Measurements from ENCODE around the gene RFX4. TPM values are rescaled to one million over a fixed set of nuclear protein-coding genes. Genes with fewer than 3 reads are reported as not detected.

The RFX4 gene
- total and polyA plus RNA-seq, 2 of the 8 experiments (the other 6 are each of a cell fraction or from before 2014, with no cell fraction given): 0.06 TPM; not detected in 1

DNA sequence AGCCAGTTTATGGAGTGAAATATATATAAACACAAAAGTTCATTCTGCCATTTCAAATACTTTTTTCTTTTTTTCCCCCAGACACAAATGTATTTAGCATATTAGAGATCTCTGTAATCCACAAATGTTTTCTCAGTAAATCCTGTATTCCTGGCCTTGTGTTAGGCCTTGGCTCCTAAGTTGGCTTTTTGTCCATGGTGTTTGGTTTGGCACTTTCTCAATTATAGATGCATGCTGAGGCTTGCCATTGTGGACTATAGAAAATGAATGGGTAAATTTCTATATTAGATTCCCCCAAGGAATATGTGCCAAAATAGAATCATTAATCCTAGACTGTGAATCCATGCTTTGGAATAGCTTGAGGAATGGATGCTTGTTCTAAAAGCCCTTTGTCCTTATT, 208.7 kb downstream of the RFX4 start:
- FAIRE-seq: no peak
- no peaks in the 10 kb centered on the region for H3K4me1 ChIP-seq (replicated peaks in 1 of 4; ENCODE audit: control insufficient read depth in 3 of 4, insufficient read depth in 4 of 4, low read length in 3 of 4)
- H3K79me2 ChIP-seq (ENCODE audit: control insufficient read depth in 1 of 2, insufficient read depth in 2 of 2, low read length in 2 of 2): peaks cover 3% of the 10 kb centered on the region in 2 experiments; a peak in 1 of 4 replicates
- no peak overlapping the region for H2BK15ac ChIP-seq (ENCODE audit: low read length)
- H3K56ac ChIP-seq (replicated peaks; ENCODE audit: insufficient read length, low read depth, low read length): no peak overlapping the region
- H3K4me3 ChIP-seq (ENCODE audit: extremely low read depth in 1 of 4, insufficient read depth in 2 of 4, low read depth in 3 of 4, low read length in 4 of 4): no peak overlapping the region
- H3K23ac ChIP-seq (ENCODE audit: insufficient read length): no peak overlapping the region
- no peak overlapping the region for H3K4ac ChIP-seq (replicated peaks; ENCODE audit: insufficient read length, low read depth, low read length)
- ChIA-PET POLR2A (ENCODE audit: partially characterized antibody) (no interaction called here), CTCF (ENCODE audit: partially characterized antibody) (interaction anchor here (1.1 to 2.0 kb wide), 4 partner anchors 9 to 52 kb away, joined by 4 to 13 read pairs (median 5); no protein-coding TSS in a partner anchor)
- TF ChIP-seq EP300 (IDR thresholded peaks at IDR 0.05; ENCODE audit: borderline replicate concordance in 1 of 2, low read depth in 2 of 2, low read length in 2 of 2) (no peak), TBP (IDR thresholded peaks at IDR 0.05; ENCODE audit: low read depth, low read length) (no peak), MAX (IDR thresholded peaks at IDR 0.05) (no peak), CEBPB (IDR thresholded peaks at IDR 0.05; ENCODE audit: low read depth, low read length) (no peak)
- H2AK5ac ChIP-seq (ENCODE audit: low read depth, low read length): no peak overlapping the region
- no peak overlapping the region for H3K9ac ChIP-seq (replicated peaks in 1 of 4; ENCODE audit: extremely low read depth in 1 of 4, low read depth in 3 of 4, low read length in 3 of 4)
- no peak overlapping the region for H2BK120ac ChIP-seq (replicated peaks; ENCODE audit: low read depth, low read length)
- H3K36me3 ChIP-seq (ENCODE audit: control insufficient read depth in 2 of 4, insufficient read depth in 4 of 4, low read length in 3 of 4): peaks cover 0 to 28% (median 12%) of the 10 kb centered on the region in 4 experiments; a peak in 7 of 8 replicates
- H3K4me2 ChIP-seq (ENCODE audit: insufficient read depth in 1 of 2, low read depth in 2 of 2, low read length in 2 of 2): no peak overlapping the region
- no peak overlapping the region for H2BK5ac ChIP-seq (ENCODE audit: low read depth, low read length)
- H4K5ac ChIP-seq (ENCODE audit: insufficient read length, low read depth, low read length): no peak overlapping the region
- H4K91ac ChIP-seq (replicated peaks; ENCODE audit: insufficient read length, low read length): no peak overlapping the region
- H2AFZ ChIP-seq (ENCODE audit: low read length): no peak overlapping the region
- no peak overlapping the region for H3K14ac ChIP-seq (ENCODE audit: insufficient read length)
- H2BK20ac ChIP-seq (ENCODE audit: low read length): no peak overlapping the region
- no peak overlapping the region for H4K8ac ChIP-seq (ENCODE audit: extremely low read depth, insufficient read depth, low read length)
- H3K18ac ChIP-seq (ENCODE audit: extremely low read depth, low read length): no peak overlapping the region
- no peaks in the 10 kb centered on the region for H3K27me3 ChIP-seq (replicated peaks in 1 of 4; ENCODE audit: control insufficient read depth in 3 of 4, extremely low read depth in 1 of 4, insufficient read depth in 3 of 4, low read length in 3 of 4)
- H3K23me2 ChIP-seq (ENCODE audit: low read depth, low read length): no peaks in the 10 kb centered on the region
- no peaks in the 10 kb centered on the region; the same call in 1 of the 2 replicates for H3K79me1 ChIP-seq (ENCODE audit: low read depth, low read length)
- H2BK12ac ChIP-seq (ENCODE audit: low read depth, low read length): no peak overlapping the region
- no peaks in the 10 kb centered on the region for H3K9me3 ChIP-seq (ENCODE audit: insufficient read depth in 2 of 2, low read depth in 1 of 2, low read length in 1 of 2)
- DNase-seq (ENCODE audit: low read depth in 1 of 2, low spot score in 2 of 2): no peak
- H3K27ac ChIP-seq (ENCODE audit: low read depth, low read length): no peak overlapping the region
- peaks cover 0 to 1% of the 10 kb centered on the region in 2 experiments for H4K20me1 ChIP-seq (replicated peaks in 1 of 2; ENCODE audit: control insufficient read depth in 1 of 2, insufficient read depth in 2 of 2, low read length in 2 of 2)
